Lung (tissue), 12 donors: Measurements from ENCODE around the gene LYST. TPM values are rescaled to one million over a fixed set of nuclear protein-coding genes. Genes with fewer than 3 reads are reported as not detected.
"Not testable (repeated sequence)": the region's sequence is repeated elsewhere in the genome, so short reads cannot be mapped to it uniquely, and the experiment has no call there.

ENCODE experiments used
- ATAC-seq: fragments of 200-7000 bp; cut with Tn5 transposase; one replicate; pipeline ENCODE4 v1.9.1; 2020; ENCODE audit warnings: moderate number of reproducible peaks; ENCODE audit not compliant: insufficient read depth, low FRiP score
- DNase-seq, 3 donors: peaks; one replicate each; pipeline ENCODE4 v3.0.0-alpha.2; 2013 to 2017
- H3K27ac ChIP-seq, 2 donors: one replicate each; pipeline ENCODE4 v1.5.1; 2013; ENCODE audit warnings: mild to moderate bottlenecking in 2 of 2, moderate library complexity in 2 of 2, control low read depth in 1 of 2, inconsistent platforms in 1 of 2, low read depth in 1 of 2, low read length in 1 of 2
- H3K27me3 ChIP-seq, 3 donors: one replicate each; pipeline ENCODE4 v1.5.1; 2013; ENCODE audit warnings: low read length in 2 of 3; ENCODE audit not compliant: control insufficient read depth in 3 of 3, insufficient read depth in 3 of 3
- H3K36me3 ChIP-seq, 4 donors: one replicate each; pipeline ENCODE4 v1.5.1; 2013; ENCODE audit warnings: low read length in 4 of 4, mild to moderate bottlenecking in 1 of 4, moderate library complexity in 1 of 4; ENCODE audit not compliant: control insufficient read depth in 4 of 4, insufficient read depth in 4 of 4
- H3K4me1 ChIP-seq, 5 donors: one replicate each; pipeline ENCODE4 v1.5.1; 2013; ENCODE audit warnings: low read length in 5 of 5, mild to moderate bottlenecking in 2 of 5, moderate library complexity in 1 of 5; ENCODE audit not compliant: control insufficient read depth in 5 of 5, insufficient read depth in 5 of 5
- H3K4me3 ChIP-seq: one replicate; pipeline ENCODE4 v1.5.1; 2013; ENCODE audit warnings: mild to moderate bottlenecking, control low read depth, moderate library complexity
- H3K9ac ChIP-seq, 2 donors: one replicate each; pipeline ENCODE4 v1.5.1; 2013; ENCODE audit warnings: low read length in 2 of 2, control low read depth in 1 of 2; ENCODE audit not compliant: insufficient read depth in 1 of 2
- H3K9me3 ChIP-seq, 4 donors: one replicate each; pipeline ENCODE4 v1.5.1; 2013; ENCODE audit warnings: low read length in 3 of 4, mild to moderate bottlenecking in 1 of 4, moderate library complexity in 1 of 4; ENCODE audit not compliant: control insufficient read depth in 4 of 4, insufficient read depth in 3 of 4
- WGBS, 2 donors: extraction: QIAGEN DNeasy Blood & Tissue Kit; methylation state at CpG; one replicate each; pipeline ENCODE4 v1.1.7; 2013; 5-methylcytosine and 5-hydroxymethylcytosine counted together
- polyA plus RNA-seq, 2 donors: library from polyadenylated mRNA; stranded (reverse); fragments of 200-250 nt; gene quantifications; one replicate each; pipeline ENCODE4 v1.2.1, GENCODE V29; 2013
- total RNA-seq, 2 donors: library from RNA; depleted of rRNA in 1 of 2; stranded (reverse); fragments of >200 nt in 1 of 2; gene quantifications; one replicate each; pipeline ENCODE4 v1.2.1, GENCODE V29; 2014 to 2021
- TF ChIP-seq, protein P1 (sequence below): IDR thresholded peaks from 2 replicates; pipeline ENCODE4 v1.5.1; 2012; ENCODE audit warnings: mild to moderate bottlenecking; ENCODE audit errors: control extremely low read depth, extremely low read depth
- donor health status: control.
- donor health status: control.
- donor health status: Bipolar disorder and iron deficiency.
- donor health status: healthy.
- donor health status: DM: yes; HTN: yes; CAD: no.

Gene LYST
- total and polyA plus RNA-seq, 4 donors: 9.8 to 82.7 (median 31.7) TPM

- Histone ChIP-seq H3K27ac (no peak overlapping the region), H3K36me3 (no peaks in the 10 kb centered on the region), H3K9ac (no peak overlapping the region), H3K9me3 (peaks cover 0 to 3% (median 0%) of the 10 kb centered on the region in 4 donors), H3K4me3 (no peak overlapping the region), H3K27me3 (no peaks in the 10 kb centered on the region), H3K4me1 (no peaks in the 10 kb centered on the region)
- ATAC-seq (no peak), DNase-seq (no peak)
- WGBS, 2 donors: 17 to 41% methylated on average over 8 of the region's 8 CpGs
- TF ChIP-seq, protein P1, sequence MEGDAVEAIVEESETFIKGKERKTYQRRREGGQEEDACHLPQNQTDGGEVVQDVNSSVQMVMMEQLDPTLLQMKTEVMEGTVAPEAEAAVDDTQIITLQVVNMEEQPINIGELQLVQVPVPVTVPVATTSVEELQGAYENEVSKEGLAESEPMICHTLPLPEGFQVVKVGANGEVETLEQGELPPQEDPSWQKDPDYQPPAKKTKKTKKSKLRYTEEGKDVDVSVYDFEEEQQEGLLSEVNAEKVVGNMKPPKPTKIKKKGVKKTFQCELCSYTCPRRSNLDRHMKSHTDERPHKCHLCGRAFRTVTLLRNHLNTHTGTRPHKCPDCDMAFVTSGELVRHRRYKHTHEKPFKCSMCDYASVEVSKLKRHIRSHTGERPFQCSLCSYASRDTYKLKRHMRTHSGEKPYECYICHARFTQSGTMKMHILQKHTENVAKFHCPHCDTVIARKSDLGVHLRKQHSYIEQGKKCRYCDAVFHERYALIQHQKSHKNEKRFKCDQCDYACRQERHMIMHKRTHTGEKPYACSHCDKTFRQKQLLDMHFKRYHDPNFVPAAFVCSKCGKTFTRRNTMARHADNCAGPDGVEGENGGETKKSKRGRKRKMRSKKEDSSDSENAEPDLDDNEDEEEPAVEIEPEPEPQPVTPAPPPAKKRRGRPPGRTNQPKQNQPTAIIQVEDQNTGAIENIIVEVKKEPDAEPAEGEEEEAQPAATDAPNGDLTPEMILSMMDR: no peak
Measured at GRCh38 chr1:235624721-235625333, 241.9 kb downstream of the LYST start.

GRCh38 chr1:235622936-235623779 lies 243.5 kb downstream of the LYST start:
- Histone ChIP-seq H3K27ac (no peak overlapping the region), H3K9me3 (peaks cover 0 to 3% (median 0%) of the 10 kb centered on the region in 4 donors), H3K4me1 (no peaks in the 10 kb centered on the region), H3K27me3 (no peaks in the 10 kb centered on the region), H3K4me3 (no peak overlapping the region), H3K36me3 (no peaks in the 10 kb centered on the region), H3K9ac (no peak overlapping the region)
- 76 to 83% methylated on average over 18 of the region's 18 CpGs for WGBS, 2 donors
- TF ChIP-seq, protein P1: no peak
- no peak for ATAC-seq
- DNase-seq: no peak

GRCh38 chr1:235619149-235619548 lies 247.6 kb downstream of the LYST start:
- not testable (repeated sequence) for ATAC-seq
- WGBS, 2 donors: 70% methylated on average over 2 of the region's 2 CpGs

GRCh38 chr1:235617808-235618207 lies 248.9 kb downstream of the LYST start:
- H3K27ac ChIP-seq: no peak overlapping the region
- H3K4me1 ChIP-seq: no peaks in the 10 kb centered on the region
- no peak overlapping the region for H3K4me3 ChIP-seq
- 94 to 97% methylated on average over 3 of the region's 3 CpGs for WGBS, 2 donors
- no peak overlapping the region for H3K9ac ChIP-seq
- H3K36me3 ChIP-seq: no peaks in the 10 kb centered on the region
- H3K27me3 ChIP-seq: no peaks in the 10 kb centered on the region
- DNase-seq (no peak), ATAC-seq (no peak)
- H3K9me3 ChIP-seq: peaks cover 0 to 2% (median 0%) of the 10 kb centered on the region in 4 donors
- TF ChIP-seq, protein P1: no peak

More at GRCh38 chr1:235619149-235619548, 247.6 kb downstream of the LYST start:
- H3K4me1 ChIP-seq, H3K9me3 ChIP-seq, DNase-seq, H3K36me3 ChIP-seq, H3K4me3 ChIP-seq, H3K27ac ChIP-seq, H3K27me3 ChIP-seq, H3K9ac ChIP-seq: not testable (repeated sequence)
